GM13976 (cell line): Measurements from ENCODE around the gene GATAD2A.
A peak's percentile ranks its signal among the peaks of the same experiment; 100 is the strongest.

Experiments used
- DNase-seq: peaks from one replicate; pipeline ENCODE4 v3.0.0; 2012; ENCODE audit warnings: low spot score
- CTCF ChIP-seq: IDR thresholded peaks from 2 replicates; pipeline ENCODE4 v1.5.1; 2012; ENCODE audit warnings: borderline replicate concordance, mild to moderate bottlenecking; ENCODE audit not compliant: insufficient read depth; ENCODE audit errors: extremely low read depth, missing control alignments, control extremely low read depth
- in situ Hi-C: fragments of 300-500 bp; cut with MboI; formaldehyde crosslinking; loops from one replicate; pipeline ENCODE4 v1.12.0; 2022; ENCODE audit warnings: low sequenced_read_pairs, mixed read lengths, inconsistent platforms; ENCODE audit not compliant: unreplicated experiment

The GATAD2A gene

GRCh38 chr19:19445288-19445687, 39.8 kb downstream of the GATAD2A start:
- in situ Hi-C loops: no loop called here

GRCh38 chr19:19445911-19446361, 40.5 kb downstream of the GATAD2A start:
- no peak for TF ChIP-seq CTCF
- DNase-seq: no peak
- in situ Hi-C loops: no loop called here

More at GRCh38 chr19:19445288-19445687, 39.8 kb downstream of the GATAD2A start:
- no peak for DNase-seq
- TF ChIP-seq CTCF: no peak

GRCh38 chr19:19446655-19447437, 41.4 kb downstream of the GATAD2A start:
- in situ Hi-C loops: no loop called here
- no peak for DNase-seq
- no peak for TF ChIP-seq CTCF

GRCh38 chr19:19447536-19448237, 42.2 kb downstream of the GATAD2A start:
- no peak for DNase-seq
- TF ChIP-seq CTCF: no peak

GRCh38 chr19:19448238-19448544, 42.7 kb downstream of the GATAD2A start:
- DNase-seq: no peak
- no peak for TF ChIP-seq CTCF
- in situ Hi-C loops: no loop called here

More at GRCh38 chr19:19447536-19448237, 42.2 kb downstream of the GATAD2A start:
- in situ Hi-C loops: no loop called here

- in situ Hi-C loops: no loop called here
- peak; percentile 62 for DNase-seq
- TF ChIP-seq CTCF: no peak
These were observed 46.2 kb downstream of the GATAD2A start for GRCh38 chr19:19451429-19452242.
